ENCODE results near the gene FAM156A. TPM values are rescaled to one million over a fixed set of nuclear protein-coding genes. Genes with fewer than 3 reads are reported as not detected.
"Not testable (repeated sequence)": the region's sequence is repeated elsewhere in the genome, so short reads cannot be mapped to it uniquely, and the experiment has no call there.

The FAM156A gene
- total and polyA plus RNA-seq, 4 experiments from 2014 or later: 3.2 to 17.3 (median 10.2) TPM

DNA sequence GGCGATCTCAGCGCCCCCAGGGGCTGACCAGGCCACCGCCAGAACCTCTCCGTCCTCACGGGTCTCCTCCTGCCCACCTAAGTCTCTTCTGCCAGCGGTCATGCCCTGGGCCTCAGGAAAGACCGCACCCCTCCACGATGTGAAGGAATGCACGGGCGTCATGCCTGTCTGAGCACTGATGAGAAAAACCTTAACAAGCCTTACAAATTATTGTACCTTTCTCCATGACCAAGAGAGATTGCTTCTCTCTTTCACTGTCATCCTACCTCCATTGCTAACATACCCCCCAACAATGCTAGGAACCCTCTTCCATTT, 22.9 kb downstream of the FAM156A start:
- H3K4me3 ChIP-seq (ENCODE audit: low read length in 2 of 2): peak overlapping the region; percentile 28 to 61
- Mint-ChIP-seq H3K9me3 (peaks cover 0 to 10% (median 0%) of the 10 kb centered on the region in 8 donors), H3K4me3 (peak overlapping the region; percentile 89 to 97 (median 94)), H3K4me1 (peaks cover 8 to 19% (median 12%) of the 10 kb centered on the region in 4 donors), H3K27ac (peak overlapping the region; percentile 94 to 100 (median 98))
- POLR2A ChIA-PET (ENCODE audit: partially characterized antibody): interaction anchor here (0.9 to 1.0 kb wide), 4 partner anchors 11 to 674 kb away, joined by 5 to 12 read pairs (median 6); no protein-coding TSS in a partner anchor
- H3K27ac ChIP-seq (ENCODE audit: low read depth, low read length): peak overlapping the region; percentile 86
- H3K36me3 ChIP-seq (ENCODE audit: insufficient read depth, low read length); H3K36me3 Mint-ChIP-seq; H3K27me3 ChIP-seq (ENCODE audit: insufficient read depth, low read length); H3K27me3 Mint-ChIP-seq; DNase-seq; H3K4me1 ChIP-seq (ENCODE audit: insufficient read depth, low read length); intact Hi-C loops (cut with micrococcal nuclease); H3K9me3 ChIP-seq (ENCODE audit: control insufficient read depth in 1 of 2, low read length in 2 of 2): not testable (repeated sequence)
- CTCF ChIA-PET (ENCODE audit: partially characterized antibody): interaction anchor here (0.9 kb wide), 1 partner anchor 674 kb away, joined by 6 read pairs; no protein-coding TSS in a partner anchor

DNA sequence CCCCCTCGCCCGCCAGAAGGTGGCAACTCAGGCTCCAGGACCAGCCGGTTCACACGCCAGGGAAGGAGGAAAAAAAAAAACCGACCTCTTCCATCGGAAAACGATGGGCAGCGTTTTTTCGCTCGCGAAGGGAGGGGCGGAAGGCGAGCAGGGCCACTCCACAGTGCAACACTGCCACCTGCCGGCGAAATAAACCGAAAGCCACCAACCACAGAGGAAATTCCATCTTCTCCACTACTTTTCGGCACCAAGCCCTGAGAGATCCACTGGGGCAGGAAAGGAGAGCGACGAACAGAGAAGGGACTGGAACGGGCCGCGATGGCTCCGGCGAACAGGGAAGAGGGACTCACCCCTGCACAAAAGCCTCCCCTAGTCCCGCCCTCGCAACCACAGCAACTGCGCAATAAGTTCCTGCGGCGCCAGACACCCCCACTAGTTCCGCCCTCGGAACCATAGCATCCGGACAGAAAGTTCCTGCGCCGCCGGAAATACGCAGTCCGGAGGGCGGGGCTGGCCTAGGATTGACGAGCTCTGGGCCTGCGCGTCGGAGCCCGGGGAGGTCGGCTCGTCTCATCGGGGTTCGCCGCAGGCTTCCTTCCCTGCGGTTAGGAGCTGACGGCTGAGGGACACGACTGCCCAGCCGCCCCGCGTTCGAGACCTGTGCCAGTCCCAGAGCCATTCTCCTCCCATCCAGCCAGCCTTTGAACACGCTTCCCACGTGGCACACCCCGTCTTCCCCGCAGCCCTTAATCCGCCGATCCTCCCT, 23.4 kb downstream of the FAM156A start:
- peaks cover 0 to 2% of the 10 kb centered on the region in 2 donors for H3K27me3 Mint-ChIP-seq
- intact Hi-C loops (cut with micrococcal nuclease): no loop called here
- Histone ChIP-seq H3K4me1 (ENCODE audit: insufficient read depth, low read length) (peaks cover 5% of the 10 kb centered on the region), H3K27me3 (ENCODE audit: insufficient read depth, low read length) (no peaks in the 10 kb centered on the region), H3K27ac (ENCODE audit: low read depth, low read length) (peak overlapping the region; percentile 86), H3K9me3 (ENCODE audit: control insufficient read depth in 1 of 2, low read length in 2 of 2) (no peaks in the 10 kb centered on the region), H3K36me3 (ENCODE audit: insufficient read depth, low read length) (no peaks in the 10 kb centered on the region), H3K4me3 (ENCODE audit: low read length in 2 of 2) (peak overlapping the region; percentile 43 to 61)
- peak; percentile 92 to 96 (median 96) for DNase-seq
- peaks cover 0 to 10% (median 0%) of the 10 kb centered on the region in 8 donors for H3K9me3 Mint-ChIP-seq
- POLR2A ChIA-PET (ENCODE audit: partially characterized antibody): interaction anchor here (0.9 to 1.0 kb wide), 4 partner anchors 10 to 673 kb away, joined by 5 to 12 read pairs (median 6); no protein-coding TSS in a partner anchor
- peak overlapping the region; percentile 94 to 100 (median 98) for H3K27ac Mint-ChIP-seq
- H3K36me3 Mint-ChIP-seq: peaks cover 0 to 8% of the 10 kb centered on the region in 2 donors
- CTCF ChIA-PET (ENCODE audit: partially characterized antibody): interaction anchor here (0.9 kb wide), 1 partner anchor 673 kb away, joined by 6 read pairs; no protein-coding TSS in a partner anchor
- peak overlapping the region; percentile 89 to 97 (median 94) for H3K4me3 Mint-ChIP-seq
- peaks cover 8 to 19% (median 12%) of the 10 kb centered on the region in 4 donors for H3K4me1 Mint-ChIP-seq

- no peaks in the 10 kb centered on the region for H3K36me3 ChIP-seq (ENCODE audit: insufficient read depth, low read length)
- H3K4me1 Mint-ChIP-seq: peaks cover 8 to 19% (median 12%) of the 10 kb centered on the region in 4 donors
- H3K4me1 ChIP-seq (ENCODE audit: insufficient read depth, low read length): peaks cover 5% of the 10 kb centered on the region
- H3K27me3 Mint-ChIP-seq: peaks cover 0 to 3% of the 10 kb centered on the region in 2 donors
- H3K27ac Mint-ChIP-seq: peak overlapping the region; percentile 94 to 100 (median 98)
- peaks cover 0 to 10% (median 0%) of the 10 kb centered on the region in 8 donors for H3K9me3 Mint-ChIP-seq
- POLR2A ChIA-PET (ENCODE audit: partially characterized antibody): no interaction called here
- peak overlapping the region; percentile 89 to 97 (median 94) for H3K4me3 Mint-ChIP-seq
- H3K27me3 ChIP-seq (ENCODE audit: insufficient read depth, low read length): no peaks in the 10 kb centered on the region
- CTCF ChIA-PET (ENCODE audit: partially characterized antibody): no interaction called here
- peak overlapping the region; percentile 43 to 61 for H3K4me3 ChIP-seq (ENCODE audit: low read length in 2 of 2)
- H3K36me3 Mint-ChIP-seq: peaks cover 0 to 8% of the 10 kb centered on the region in 2 donors
- H3K27ac ChIP-seq (ENCODE audit: low read depth, low read length): peak overlapping the region; percentile 86
- H3K9me3 ChIP-seq (ENCODE audit: control insufficient read depth in 1 of 2, low read length in 2 of 2): no peaks in the 10 kb centered on the region
- intact Hi-C loops (cut with micrococcal nuclease): no loop called here
- no peak for DNase-seq
These were observed 24.2 kb downstream of the FAM156A start for GRCh38 chrX:52933976-52934703.

DNA sequence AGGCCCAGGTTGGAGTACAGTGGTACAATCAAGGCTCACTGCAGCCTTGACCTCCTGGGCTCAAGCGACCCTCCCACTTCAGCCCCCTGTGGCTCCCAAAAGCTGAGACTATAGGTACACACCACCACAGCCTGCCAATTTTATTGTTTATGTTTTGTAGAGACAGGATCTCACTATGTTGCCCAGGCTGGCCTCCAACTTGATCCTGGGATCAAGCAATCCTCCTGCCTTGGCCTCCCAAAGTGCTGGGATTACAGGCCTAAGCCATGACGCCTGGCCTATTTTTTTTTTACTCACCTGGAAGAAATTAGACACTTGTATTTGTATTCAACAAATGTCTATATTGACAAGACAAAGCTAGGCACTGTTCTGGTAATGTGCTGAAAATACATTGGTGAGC, 25.1 kb downstream of the FAM156A start:
- POLR2A ChIA-PET (ENCODE audit: partially characterized antibody): no interaction called here
- H3K27me3 ChIP-seq (ENCODE audit: insufficient read depth, low read length): no peaks in the 10 kb centered on the region
- H3K9me3 ChIP-seq (ENCODE audit: control insufficient read depth in 1 of 2, low read length in 2 of 2): no peaks in the 10 kb centered on the region
- CTCF ChIA-PET (ENCODE audit: partially characterized antibody): no interaction called here
- Mint-ChIP-seq H3K27me3 (peaks cover 0 to 3% of the 10 kb centered on the region in 2 donors), H3K4me3 (peak overlapping the region in 1 of 8 donors; percentile 49), H3K36me3 (peaks cover 0 to 8% of the 10 kb centered on the region in 2 donors), H3K27ac (peak overlapping the region in 2 of 7 donors; percentile 99 to 100), H3K9me3 (peaks cover 0 to 10% (median 0%) of the 10 kb centered on the region in 8 donors), H3K4me1 (peaks cover 8 to 19% (median 12%) of the 10 kb centered on the region in 4 donors)
- H3K27ac ChIP-seq (ENCODE audit: low read depth, low read length): no peak overlapping the region
- intact Hi-C loops (cut with micrococcal nuclease): no loop called here
- no peak overlapping the region for H3K4me3 ChIP-seq (ENCODE audit: low read length in 2 of 2)
- DNase-seq: no peak
- no peaks in the 10 kb centered on the region for H3K36me3 ChIP-seq (ENCODE audit: insufficient read depth, low read length)
- H3K4me1 ChIP-seq (ENCODE audit: insufficient read depth, low read length): peaks cover 5% of the 10 kb centered on the region

GRCh38 chrX:52930214-52930613, 28.1 kb downstream of the FAM156A start:
- CTCF ChIA-PET (ENCODE audit: partially characterized antibody); H3K36me3 ChIP-seq (ENCODE audit: insufficient read depth, low read length); H3K4me3 ChIP-seq (ENCODE audit: low read length in 2 of 2); H3K36me3 Mint-ChIP-seq; H3K9me3 Mint-ChIP-seq; H3K27ac Mint-ChIP-seq; H3K4me3 Mint-ChIP-seq; H3K27me3 Mint-ChIP-seq; intact Hi-C loops (cut with micrococcal nuclease); DNase-seq; H3K4me1 ChIP-seq (ENCODE audit: insufficient read depth, low read length); H3K27me3 ChIP-seq (ENCODE audit: insufficient read depth, low read length); H3K9me3 ChIP-seq (ENCODE audit: control insufficient read depth in 1 of 2, low read length in 2 of 2); POLR2A ChIA-PET (ENCODE audit: partially characterized antibody); H3K27ac ChIP-seq (ENCODE audit: low read depth, low read length): not testable (repeated sequence)
- peaks cover 4 to 22% (median 13%) of the 10 kb centered on the region in 4 donors for H3K4me1 Mint-ChIP-seq

GRCh38 chrX:52923781-52924241, 34.5 kb downstream of the FAM156A start:
- no peak overlapping the region for H3K4me3 ChIP-seq (ENCODE audit: low read length in 2 of 2)
- Mint-ChIP-seq H3K4me1 (peaks cover 4 to 28% (median 16%) of the 10 kb centered on the region in 4 donors), H3K27ac (peak overlapping the region in 1 of 7 donors; percentile 24), H3K27me3 (peaks cover 0 to 2% of the 10 kb centered on the region in 2 donors), H3K9me3 (peaks cover 0 to 11% (median 0%) of the 10 kb centered on the region in 8 donors), H3K4me3 (no peak overlapping the region), H3K36me3 (peaks cover 0 to 7% of the 10 kb centered on the region in 2 donors)
- H3K36me3 ChIP-seq (ENCODE audit: insufficient read depth, low read length): no peaks in the 10 kb centered on the region
- DNase-seq: no peak
- H3K27ac ChIP-seq (ENCODE audit: low read depth, low read length): no peak overlapping the region
- peaks cover 4% of the 10 kb centered on the region for H3K4me1 ChIP-seq (ENCODE audit: insufficient read depth, low read length)
- no peaks in the 10 kb centered on the region for H3K9me3 ChIP-seq (ENCODE audit: control insufficient read depth in 1 of 2, low read length in 2 of 2)
- ChIA-PET POLR2A (ENCODE audit: partially characterized antibody) (interaction anchor here (1.6 kb wide), 1 partner anchor 11 kb away, joined by 5 read pairs; no protein-coding TSS in a partner anchor), CTCF (ENCODE audit: partially characterized antibody) (interaction anchor here (1.8 kb wide), 1 partner anchor 72 kb away, joined by 4 read pairs; no protein-coding TSS in a partner anchor)
- intact Hi-C loops (cut with micrococcal nuclease): no loop called here
- H3K27me3 ChIP-seq (ENCODE audit: insufficient read depth, low read length): no peaks in the 10 kb centered on the region

DNA sequence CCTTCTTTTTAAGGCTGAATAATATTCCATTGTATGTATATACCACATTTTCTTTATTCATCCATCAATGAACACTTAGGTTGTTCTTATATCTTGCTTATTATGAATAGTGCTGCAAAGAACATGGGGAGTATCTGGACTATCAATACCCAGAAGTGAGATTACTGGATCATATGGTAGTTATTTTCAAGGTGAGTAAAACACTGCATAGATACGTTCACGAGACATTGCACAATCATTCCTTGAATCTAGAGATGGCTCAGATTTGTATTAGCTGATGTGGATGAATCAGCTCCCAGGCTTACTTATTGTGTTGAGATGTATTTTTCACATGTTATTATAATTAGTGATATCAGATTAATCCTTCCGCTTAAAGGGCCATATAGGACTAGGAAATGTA, 43.6 kb downstream of the FAM156A start:
- CTCF ChIA-PET (ENCODE audit: partially characterized antibody); H3K27me3 ChIP-seq (ENCODE audit: insufficient read depth, low read length); DNase-seq; H3K9me3 ChIP-seq (ENCODE audit: control insufficient read depth in 1 of 2, low read length in 2 of 2); H3K4me3 Mint-ChIP-seq; H3K36me3 ChIP-seq (ENCODE audit: insufficient read depth, low read length); H3K4me3 ChIP-seq (ENCODE audit: low read length in 2 of 2); intact Hi-C loops (cut with micrococcal nuclease); H3K36me3 Mint-ChIP-seq; POLR2A ChIA-PET (ENCODE audit: partially characterized antibody); H3K27me3 Mint-ChIP-seq; H3K4me1 Mint-ChIP-seq; H3K27ac ChIP-seq (ENCODE audit: low read depth, low read length); H3K4me1 ChIP-seq (ENCODE audit: insufficient read depth, low read length); H3K9me3 Mint-ChIP-seq; H3K27ac Mint-ChIP-seq: not testable (repeated sequence)

Measured in CD4-positive, alpha-beta memory T cell (primary cell).